Nephron (organoid): ENCODE results near the gene ZNF544.
A peak's percentile ranks its signal among the peaks of the same experiment; 100 is the strongest.

ENCODE experiments used
- H3K27ac Mint-ChIP-seq, 3 experiments: 2 replicates each; pipeline ENCODE4 v1.8.0; 2020; ENCODE audit warnings: mixed read lengths in 3 of 3, mild to moderate bottlenecking in 2 of 3, moderate library complexity in 1 of 3
- H3K27me3 Mint-ChIP-seq: 2 replicates; pipeline ENCODE4 v1.8.0; 2021; ENCODE audit warnings: low read depth, mild to moderate bottlenecking, moderate library complexity, mixed read lengths
- H3K36me3 Mint-ChIP-seq: 2 replicates; pipeline ENCODE4 v1.8.0; 2020; ENCODE audit warnings: low read depth, mixed read lengths
- H3K4me1 Mint-ChIP-seq: 2 replicates; pipeline ENCODE4 v1.8.0; 2020; ENCODE audit warnings: mixed read lengths
- H3K4me3 Mint-ChIP-seq, 3 experiments: 2 replicates each; pipeline ENCODE4 v1.8.0; 2020; ENCODE audit warnings: mild to moderate bottlenecking in 3 of 3, mixed read lengths in 3 of 3, moderate library complexity in 2 of 3
- H3K9me3 Mint-ChIP-seq: 2 replicates; pipeline ENCODE4 v1.8.0; 2020; ENCODE audit warnings: mixed read lengths
- CTCF ChIP-seq, 3 experiments: fragments of 200-600 bp; sonication (generic); IDR thresholded peaks; one replicate each; pipeline ENCODE4 v1.5.0; 2021; ENCODE audit warnings: antibody characterized with exemption in 3 of 3; ENCODE audit not compliant: unreplicated experiment in 3 of 3

Gene ZNF544

GRCh38 chr19:58228585-58229254, at the start of gene ZNF544:
Gene ZNF544, plus strand, starts transcription at chr19:58228914. Its CDS starts 15,110 bp downstream, at chr19:58244024.
- Mint-ChIP-seq H3K27ac (peak within 1 kb of the TSS; percentile 96 to 99 (median 97)), H3K4me1 (peaks cover 15% of the 10 kb centered on the region), H3K4me3 (peak within 1 kb of the TSS; percentile 94 to 98 (median 97)), H3K27me3 (no peaks in the 10 kb centered on the region), H3K36me3 (peaks cover 75% of the 10 kb centered on the region), H3K9me3 (peaks cover 68% of the 10 kb centered on the region)
- peak in 1 of 3 experiments; percentile 29 for TF ChIP-seq CTCF (IDR thresholded peaks at IDR 0.05; ENCODE audit: unreplicated experiment in 3 of 3)

GRCh38 chr19:58181902-58182576, 46.7 kb upstream of the ZNF544 start:
- TF ChIP-seq CTCF (IDR thresholded peaks at IDR 0.05; ENCODE audit: unreplicated experiment in 3 of 3): peak in 1 of 3 experiments; percentile 27
- H3K27me3 Mint-ChIP-seq: no peaks in the 10 kb centered on the region
- no peaks in the 10 kb centered on the region for H3K4me1 Mint-ChIP-seq
- peak overlapping the region; percentile 94 to 99 (median 96) for H3K4me3 Mint-ChIP-seq
- peaks cover 94% of the 10 kb centered on the region for H3K36me3 Mint-ChIP-seq
- H3K27ac Mint-ChIP-seq: peak overlapping the region; percentile 95 to 100 (median 98)
- peaks cover 70% of the 10 kb centered on the region for H3K9me3 Mint-ChIP-seq

- TF ChIP-seq CTCF (IDR thresholded peaks at IDR 0.05; ENCODE audit: unreplicated experiment in 3 of 3): no peak
- H3K27ac Mint-ChIP-seq: peak overlapping the region; percentile 95 to 100 (median 98)
- H3K9me3 Mint-ChIP-seq: peaks cover 69% of the 10 kb centered on the region
- H3K27me3 Mint-ChIP-seq: no peaks in the 10 kb centered on the region
- peaks cover 94% of the 10 kb centered on the region for H3K36me3 Mint-ChIP-seq
- H3K4me1 Mint-ChIP-seq: no peaks in the 10 kb centered on the region
- peak overlapping the region; percentile 94 to 99 (median 96) for H3K4me3 Mint-ChIP-seq
Observed at GRCh38 chr19:58182577-58182988, 46.1 kb upstream of the ZNF544 start.

- no peak for TF ChIP-seq CTCF (IDR thresholded peaks at IDR 0.05; ENCODE audit: unreplicated experiment in 3 of 3)
- H3K4me3 Mint-ChIP-seq: peak within 1 kb of the TSS; percentile 94 to 99 (median 96)
- no peaks in the 10 kb centered on the region for H3K4me1 Mint-ChIP-seq
- H3K27me3 Mint-ChIP-seq: no peaks in the 10 kb centered on the region
- H3K9me3 Mint-ChIP-seq: peaks cover 69% of the 10 kb centered on the region
- peaks cover 94% of the 10 kb centered on the region for H3K36me3 Mint-ChIP-seq
- H3K27ac Mint-ChIP-seq: peak within 1 kb of the TSS; percentile 95 to 100 (median 98)
Observed at GRCh38 chr19:58182989-58183816, 45.5 kb upstream of the ZNF544 start, which contains the start of gene ZNF274. Gene ZNF274, plus strand, starts transcription at chr19:58183061. Its CDS starts 905 bp downstream, at chr19:58183966.

- no peak for TF ChIP-seq CTCF (IDR thresholded peaks at IDR 0.05; ENCODE audit: unreplicated experiment in 3 of 3)
- peak overlapping the region; percentile 94 to 99 (median 96) for H3K4me3 Mint-ChIP-seq
- H3K36me3 Mint-ChIP-seq: peaks cover 93% of the 10 kb centered on the region
- H3K9me3 Mint-ChIP-seq: peaks cover 69% of the 10 kb centered on the region
- H3K4me1 Mint-ChIP-seq: no peaks in the 10 kb centered on the region
- peak overlapping the region; percentile 95 to 100 (median 98) for H3K27ac Mint-ChIP-seq
- H3K27me3 Mint-ChIP-seq: no peaks in the 10 kb centered on the region
Observed at GRCh38 chr19:58183817-58184215, 44.9 kb upstream of the ZNF544 start.
